GM21528 (cell line): Measurements from ENCODE around the gene GBGT1.

Experiments used
- ATAC-seq: cut with Tn5 transposase; IDR thresholded peaks from one replicate; pipeline ENCODE4 v1.9.1; 2021; ENCODE audit warnings: mild to moderate bottlenecking, moderate library complexity; ENCODE audit not compliant: unreplicated experiment, low FRiP score

Gene GBGT1

GRCh38 chr9:133129001-133129795 lies 34.5 kb downstream of the GBGT1 start:
- ATAC-seq = no peak

- no peak for ATAC-seq
These were observed 35.6 kb downstream of the GBGT1 start for GRCh38 chr9:133128152-133128551.

- no peak for ATAC-seq
These were observed 36.3 kb downstream of the GBGT1 start for GRCh38 chr9:133127340-133127981.

GRCh38 chr9:133126697-133127339 lies 36.9 kb downstream of the GBGT1 start:
- no peak for ATAC-seq

- peak; percentile 40 for ATAC-seq
These were observed 37.6 kb downstream of the GBGT1 start for GRCh38 chr9:133125941-133126696.

GRCh38 chr9:133124907-133125275 lies 38.8 kb downstream of the GBGT1 start:
- ATAC-seq = no peak

GRCh38 chr9:133124123-133124906 lies 39.4 kb downstream of the GBGT1 start:
- ATAC-seq = no peak

- no peak for ATAC-seq
These were observed 40.6 kb downstream of the GBGT1 start for GRCh38 chr9:133122935-133123611.

- ATAC-seq = no peak
These were observed 41.1 kb downstream of the GBGT1 start for GRCh38 chr9:133122605-133122934.

- ATAC-seq = peak; percentile 1
These were observed 41.7 kb downstream of the GBGT1 start for GRCh38 chr9:133121915-133122550.

- peak; percentile 55 for ATAC-seq
These were observed 42.4 kb downstream of the GBGT1 start, which contains the start of gene RALGDS for GRCh38 chr9:133121198-133121914. Gene RALGDS, minus strand, starts transcription at chr9:133121240. Its CDS starts 86 bp downstream, at chr9:133121154.

- peak; percentile 27 for ATAC-seq
These were observed 43.1 kb downstream of the GBGT1 start for GRCh38 chr9:133120501-133121197.

- ATAC-seq = no peak
These were observed 43.7 kb downstream of the GBGT1 start for GRCh38 chr9:133119846-133120500.

- ATAC-seq = no peak
These were observed 44.4 kb downstream of the GBGT1 start for GRCh38 chr9:133119103-133119845.

- no peak for ATAC-seq
These were observed 45.1 kb downstream of the GBGT1 start for GRCh38 chr9:133118568-133118967.

- ATAC-seq = no peak
These were observed 45.6 kb downstream of the GBGT1 start for GRCh38 chr9:133118179-133118520.
